Measurements from ENCODE around the gene FAM120A.

FAM120A gene

DNA sequence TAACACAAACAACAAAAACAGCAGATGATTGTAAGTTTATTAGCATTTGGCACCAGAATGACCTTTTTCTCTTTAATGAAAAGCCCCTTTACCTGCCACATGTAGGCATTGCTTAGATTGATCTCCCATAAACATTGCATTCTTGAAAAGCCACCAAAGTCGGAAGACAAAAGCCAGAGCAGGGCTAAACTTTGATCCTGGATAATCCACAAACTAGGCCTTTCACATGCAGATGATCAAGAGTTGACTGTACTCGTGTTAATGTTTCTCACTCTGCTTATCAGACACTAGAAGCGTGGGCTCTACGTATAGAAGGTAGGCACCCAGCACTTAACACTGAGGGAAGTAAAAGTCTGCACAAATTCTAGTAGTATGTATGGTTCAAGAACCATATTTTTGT, 103.9 kb downstream of the FAM120A start:
- Mint-ChIP-seq H3K27ac (no peak overlapping the region), H3K9me3 (no peaks in the 10 kb centered on the region), H3K4me1 (no peaks in the 10 kb centered on the region), H3K27me3 (no peaks in the 10 kb centered on the region), H3K36me3 (peaks cover 32 to 58% of the 10 kb centered on the region in 2 donors), H3K4me3 (no peak overlapping the region)
- ATAC-seq (replicated peaks) (no peak), DNase-seq (no peak)

- H3K27me3 Mint-ChIP-seq, result no peaks in the 10 kb centered on the region
- H3K4me1 Mint-ChIP-seq, result no peaks in the 10 kb centered on the region
- no peak for ATAC-seq (replicated peaks)
Measured at GRCh38 chr9:93557366-93558137, 106.1 kb downstream of the FAM120A start.

GRCh38 chr9:93558503-93558902, 107.0 kb downstream of the FAM120A start:
- Mint-ChIP-seq H3K4me3 (no peak overlapping the region), H3K9me3 (no peaks in the 10 kb centered on the region), H3K27me3 (no peaks in the 10 kb centered on the region), H3K36me3 (peaks cover 31 to 58% of the 10 kb centered on the region in 2 donors), H3K27ac (peak overlapping the region; percentile 63), H3K4me1 (no peaks in the 10 kb centered on the region)
- DNase-seq (no peak), ATAC-seq (replicated peaks) (no peak)

More at GRCh38 chr9:93557366-93558137, 106.1 kb downstream of the FAM120A start:
- no peak overlapping the region for H3K4me3 Mint-ChIP-seq
- DNase-seq, result no peak
- H3K27ac Mint-ChIP-seq, result no peak overlapping the region
- H3K36me3 Mint-ChIP-seq, result peaks cover 28 to 54% of the 10 kb centered on the region in 2 donors
- H3K9me3 Mint-ChIP-seq, result no peaks in the 10 kb centered on the region

GRCh38 chr9:93560991-93561390, 109.5 kb downstream of the FAM120A start:
- Mint-ChIP-seq H3K27ac (no peak overlapping the region), H3K4me1 (peaks cover 5 to 8% of the 10 kb centered on the region in 2 donors), H3K27me3 (no peaks in the 10 kb centered on the region), H3K36me3 (peaks cover 28 to 65% of the 10 kb centered on the region in 2 donors), H3K9me3 (no peaks in the 10 kb centered on the region), H3K4me3 (no peak overlapping the region)
- ATAC-seq (replicated peaks) (no peak), DNase-seq (no peak)

- peaks cover 7 to 17% of the 10 kb centered on the region in 2 donors for H3K4me1 Mint-ChIP-seq
- H3K27ac Mint-ChIP-seq, result no peak overlapping the region
- DNase-seq (no peak), ATAC-seq (replicated peaks) (no peak)
- H3K9me3 Mint-ChIP-seq, result no peaks in the 10 kb centered on the region
- peaks cover 24 to 57% of the 10 kb centered on the region in 2 donors for H3K36me3 Mint-ChIP-seq
- H3K27me3 Mint-ChIP-seq, result no peaks in the 10 kb centered on the region
- H3K4me3 Mint-ChIP-seq, result no peak overlapping the region
Measured at GRCh38 chr9:93562157-93562556, 110.7 kb downstream of the FAM120A start.

- Mint-ChIP-seq H3K4me3 (no peak overlapping the region), H3K9me3 (no peaks in the 10 kb centered on the region), H3K4me1 (peaks cover 19 to 40% of the 10 kb centered on the region in 2 donors), H3K27me3 (no peaks in the 10 kb centered on the region), H3K27ac (no peak overlapping the region), H3K36me3 (peaks cover 21 to 43% of the 10 kb centered on the region in 2 donors)
- ATAC-seq (replicated peaks) (no peak), DNase-seq (no peak)
Measured at GRCh38 chr9:93565089-93565488, 113.6 kb downstream of the FAM120A start.

GRCh38 chr9:93566408-93567270, 115.2 kb downstream of the FAM120A start:
- peak overlapping the region; percentile 94 for H3K4me3 Mint-ChIP-seq
- ATAC-seq (replicated peaks), result peak; percentile 91 to 94
- H3K27me3 Mint-ChIP-seq, result no peaks in the 10 kb centered on the region
- H3K9me3 Mint-ChIP-seq, result peaks cover 4 to 6% of the 10 kb centered on the region in 2 donors
- peak overlapping the region; percentile 97 for H3K27ac Mint-ChIP-seq
- peaks cover 21 to 40% of the 10 kb centered on the region in 2 donors for H3K4me1 Mint-ChIP-seq
- peak; percentile 98 for DNase-seq
- peaks cover 25 to 53% of the 10 kb centered on the region in 2 donors for H3K36me3 Mint-ChIP-seq

DNA sequence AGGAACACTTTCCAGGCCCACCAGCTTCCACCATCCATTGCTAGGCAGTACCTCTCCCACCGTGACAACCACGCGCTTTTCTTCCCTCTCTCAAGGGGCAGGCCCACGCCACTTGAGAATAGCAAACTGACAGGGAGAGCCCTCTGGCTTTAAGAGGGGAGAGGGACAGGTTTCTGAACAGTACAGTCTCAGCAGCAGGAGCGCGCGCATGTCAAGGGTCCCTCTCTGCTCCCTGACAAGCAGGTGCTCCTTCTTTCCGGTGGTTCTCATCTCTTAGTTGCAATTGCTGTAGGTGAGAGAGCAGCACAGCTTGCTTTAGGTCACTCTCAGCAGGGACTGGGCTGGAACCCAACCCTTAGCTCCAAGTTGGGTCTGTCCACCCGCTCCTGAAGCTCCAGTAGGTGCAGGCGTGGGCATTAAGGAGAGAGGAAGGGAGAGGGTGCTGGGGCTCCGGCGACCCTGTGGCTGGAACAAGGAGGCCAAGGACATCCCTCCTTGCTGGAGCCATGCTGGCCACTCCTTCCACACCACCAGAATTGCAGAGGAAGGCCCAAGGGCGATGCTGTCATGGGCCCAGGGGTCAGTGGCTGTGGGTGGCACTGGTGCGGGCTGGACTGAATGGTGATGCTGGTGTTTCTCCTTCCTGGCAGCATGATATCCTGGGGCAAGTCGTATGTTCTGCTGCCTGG, 115.9 kb downstream of the FAM120A start:
- peak overlapping the region; percentile 94 for H3K4me3 Mint-ChIP-seq
- H3K36me3 Mint-ChIP-seq, result peaks cover 18 to 46% of the 10 kb centered on the region in 2 donors
- ATAC-seq (replicated peaks) (peak; percentile 3 to 5), DNase-seq (no peak)
- peaks cover 21 to 40% of the 10 kb centered on the region in 2 donors for H3K4me1 Mint-ChIP-seq
- peaks cover 4 to 6% of the 10 kb centered on the region in 2 donors for H3K9me3 Mint-ChIP-seq
- no peaks in the 10 kb centered on the region for H3K27me3 Mint-ChIP-seq
- peak overlapping the region; percentile 97 for H3K27ac Mint-ChIP-seq

- ATAC-seq (replicated peaks), result no peak
- Mint-ChIP-seq H3K4me3 (no peak overlapping the region), H3K27me3 (no peaks in the 10 kb centered on the region)
Measured at GRCh38 chr9:93568169-93568568, 116.7 kb downstream of the FAM120A start.

GRCh38 chr9:93569621-93570174, 118.2 kb downstream of the FAM120A start:
- H3K27ac Mint-ChIP-seq, result no peak overlapping the region
- no peak for DNase-seq
- peaks cover 13 to 28% of the 10 kb centered on the region in 2 donors for H3K36me3 Mint-ChIP-seq
- H3K9me3 Mint-ChIP-seq, result peaks cover 4 to 6% of the 10 kb centered on the region in 2 donors
- no peaks in the 10 kb centered on the region for H3K27me3 Mint-ChIP-seq
- H3K4me3 Mint-ChIP-seq, result peak overlapping the region in 1 of 2 donors; percentile 43
- ATAC-seq (replicated peaks), result no peak
- peaks cover 24 to 45% of the 10 kb centered on the region in 2 donors for H3K4me1 Mint-ChIP-seq

More at GRCh38 chr9:93568169-93568568, 116.7 kb downstream of the FAM120A start:
- Mint-ChIP-seq H3K27ac (no peak overlapping the region), H3K9me3 (peaks cover 4 to 6% of the 10 kb centered on the region in 2 donors), H3K4me1 (peaks cover 21 to 40% of the 10 kb centered on the region in 2 donors), H3K36me3 (peaks cover 16 to 38% of the 10 kb centered on the region in 2 donors)
- DNase-seq, result no peak

GRCh38 chr9:93572221-93572620, 120.7 kb downstream of the FAM120A start:
- Mint-ChIP-seq H3K4me1 (peaks cover 26 to 40% of the 10 kb centered on the region in 2 donors), H3K4me3 (no peak overlapping the region), H3K36me3 (peaks cover 13 to 19% of the 10 kb centered on the region in 2 donors), H3K27ac (no peak overlapping the region), H3K9me3 (peaks cover 4 to 6% of the 10 kb centered on the region in 2 donors), H3K27me3 (no peaks in the 10 kb centered on the region)
- ATAC-seq (replicated peaks) (no peak), DNase-seq (no peak)

- DNase-seq (no peak), ATAC-seq (replicated peaks) (no peak)
- Mint-ChIP-seq H3K9me3 (peaks cover 4 to 6% of the 10 kb centered on the region in 2 donors), H3K27me3 (no peaks in the 10 kb centered on the region), H3K4me1 (peaks cover 23 to 39% of the 10 kb centered on the region in 2 donors), H3K27ac (no peak overlapping the region), H3K4me3 (no peak overlapping the region), H3K36me3 (peaks cover 9 to 18% of the 10 kb centered on the region in 2 donors)
Measured at GRCh38 chr9:93572636-93573515, 121.4 kb downstream of the FAM120A start.

- no peak for DNase-seq
- Mint-ChIP-seq H3K36me3 (peaks cover 9 to 18% of the 10 kb centered on the region in 2 donors), H3K9me3 (peaks cover 4 to 6% of the 10 kb centered on the region in 2 donors), H3K4me1 (peaks cover 26 to 40% of the 10 kb centered on the region in 2 donors), H3K4me3 (no peak overlapping the region), H3K27me3 (no peaks in the 10 kb centered on the region), H3K27ac (peak overlapping the region; percentile 6)
- ATAC-seq (replicated peaks), result no peak
Measured at GRCh38 chr9:93573516-93573828, 122.0 kb downstream of the FAM120A start.
